Renal pelvis (tissue), 4 donors: ENCODE data around the gene N4BP2. TPM values are rescaled to one million over a fixed set of nuclear protein-coding genes. Genes with fewer than 3 reads are reported as not detected.

Source experiments
- DNase-seq: peaks from one replicate; pipeline ENCODE4 v3.0.0-alpha.2; 2013
- polyA plus RNA-seq, 3 donors: library from polyadenylated mRNA; unstranded; fragments of 120-200 nt; gene quantifications; one replicate each; pipeline ENCODE4 v1.2.1, GENCODE V29; 2013; ENCODE audit not compliant: insufficient read length in 3 of 3

Gene N4BP2
- polyA plus RNA-seq, 3 donors: 18.0 to 26.2 (median 25.7) TPM

- peak; percentile 29 for DNase-seq
Measured at GRCh38 chr4:40149960-40150385, 93.3 kb downstream of the N4BP2 start.

GRCh38 chr4:40150932-40151331, 94.3 kb downstream of the N4BP2 start:
- no peak for DNase-seq

GRCh38 chr4:40152637-40153036, 96.0 kb downstream of the N4BP2 start:
- DNase-seq: no peak

GRCh38 chr4:40157436-40157835, 100.8 kb downstream of the N4BP2 start:
- DNase-seq: no peak

GRCh38 chr4:40160258-40160657, 103.6 kb downstream of the N4BP2 start:
- no peak for DNase-seq

GRCh38 chr4:40164459-40164858, 107.8 kb downstream of the N4BP2 start:
- DNase-seq: no peak

- DNase-seq: no peak
Measured at GRCh38 chr4:40165916-40166315, 109.3 kb downstream of the N4BP2 start.

GRCh38 chr4:40168070-40168469, 111.4 kb downstream of the N4BP2 start:
- DNase-seq: no peak

GRCh38 chr4:40170588-40170987, 113.9 kb downstream of the N4BP2 start:
- no peak for DNase-seq

- DNase-seq: no peak
Measured at GRCh38 chr4:40173470-40173875, 116.8 kb downstream of the N4BP2 start.

- no peak for DNase-seq
Measured at GRCh38 chr4:40176602-40177001, 120.0 kb downstream of the N4BP2 start.

GRCh38 chr4:40177591-40177990, 120.9 kb downstream of the N4BP2 start:
- no peak for DNase-seq

GRCh38 chr4:40178672-40179071, 122.0 kb downstream of the N4BP2 start:
- DNase-seq: no peak

GRCh38 chr4:40179360-40179759, 122.7 kb downstream of the N4BP2 start:
- DNase-seq: no peak

GRCh38 chr4:40180356-40180755, 123.7 kb downstream of the N4BP2 start:
- DNase-seq: no peak

GRCh38 chr4:40182001-40182400, 125.4 kb downstream of the N4BP2 start:
- no peak for DNase-seq

- no peak for DNase-seq
Measured at GRCh38 chr4:40182954-40183353, 126.3 kb downstream of the N4BP2 start.

GRCh38 chr4:40183615-40184411, 127.2 kb downstream of the N4BP2 start:
- DNase-seq: no peak

- DNase-seq: no peak
Measured at GRCh38 chr4:40185830-40186664, 129.4 kb downstream of the N4BP2 start.

GRCh38 chr4:40186665-40187014, 130.0 kb downstream of the N4BP2 start:
- no peak for DNase-seq

GRCh38 chr4:40187386-40187906, 130.8 kb downstream of the N4BP2 start:
- no peak for DNase-seq

GRCh38 chr4:40190019-40190418, 133.4 kb downstream of the N4BP2 start:
- no peak for DNase-seq

- no peak for DNase-seq
Measured at GRCh38 chr4:40190465-40190864, 133.8 kb downstream of the N4BP2 start.
